Measurements from ENCODE around the gene NHLH2.

NHLH2 gene

GRCh38 chr1:115796897-115797296 lies 44.0 kb downstream of the NHLH2 start:
- no peak for DNase-seq

- DNase-seq: no peak
These were observed 44.9 kb downstream of the NHLH2 start for GRCh38 chr1:115796036-115796435.

DNA sequence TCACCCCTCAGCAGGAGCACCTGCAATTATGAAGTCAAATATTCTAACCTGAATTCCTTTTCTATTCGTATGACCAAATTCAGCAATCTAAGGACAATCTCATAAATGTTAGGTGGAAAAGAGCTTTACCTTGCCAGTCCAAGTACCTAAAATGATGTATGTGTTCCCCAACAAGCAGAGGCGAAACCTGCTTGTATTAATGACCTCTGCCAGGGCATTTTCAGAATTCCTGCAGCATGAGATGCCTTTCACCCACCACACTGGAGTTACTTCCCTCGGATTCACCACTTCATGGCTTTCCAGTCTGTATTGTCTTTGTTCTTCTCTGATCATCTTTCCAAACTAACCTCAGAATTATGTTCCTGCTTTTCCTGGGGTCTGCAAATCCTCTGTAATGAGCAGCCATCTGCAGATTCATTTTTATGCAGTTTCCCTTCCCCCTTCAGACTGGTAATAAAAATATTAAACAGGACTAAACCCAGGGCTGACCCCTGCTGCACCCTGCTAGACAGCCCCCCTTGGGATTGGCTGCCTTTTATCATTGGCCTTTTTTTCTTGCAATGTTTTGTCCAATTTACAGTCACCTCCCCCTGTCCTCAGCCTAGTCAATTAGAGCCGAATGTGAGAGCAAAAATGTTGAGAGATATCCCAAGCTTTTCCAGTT lies 45.8 kb downstream of the NHLH2 start:
- no peak for DNase-seq

- DNase-seq: no peak
These were observed 47.8 kb downstream of the NHLH2 start for GRCh38 chr1:115793162-115793561.

- no peak for DNase-seq
These were observed 49.1 kb downstream of the NHLH2 start for GRCh38 chr1:115791816-115792215.

DNA sequence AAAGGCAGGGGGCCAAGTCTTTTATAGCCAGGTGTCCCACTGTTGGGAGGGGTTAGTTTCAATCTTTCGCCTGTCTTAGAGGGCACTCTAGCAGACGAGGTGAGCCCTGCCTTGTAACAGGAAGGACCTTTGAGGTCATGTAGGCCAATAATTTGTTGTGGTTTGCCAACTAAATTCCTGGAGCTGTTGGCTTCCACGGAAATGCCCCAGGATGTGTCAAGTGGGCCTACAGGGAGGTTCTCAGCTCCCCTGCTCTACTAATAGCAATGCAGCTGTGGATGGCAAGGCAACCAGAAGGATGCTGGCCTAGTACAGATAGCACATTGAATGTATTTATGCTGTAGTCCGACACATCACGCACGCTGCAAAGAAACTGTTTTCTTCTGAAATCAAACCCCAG lies 50.1 kb downstream of the NHLH2 start:
- DNase-seq: no peak

GRCh38 chr1:115790356-115790755 lies 50.6 kb downstream of the NHLH2 start:
- no peak for DNase-seq
